Stimulated activated CD8-positive, alpha-beta memory T cell treated with anti-CD3 and anti-CD28 coated beads, Interleukin-4, amount 100 ng/mL, for 48 hours (primary cell): Measurements from ENCODE around the gene LPA.
"Not testable (repeated sequence)": the region's sequence is repeated elsewhere in the genome, so short reads cannot be mapped to it uniquely, and the experiment has no call there.

ENCODE experiments used
- DNase-seq: peaks from one replicate; pipeline ENCODE4 v3.0.0-alpha.2; 2020

The LPA gene

DNA sequence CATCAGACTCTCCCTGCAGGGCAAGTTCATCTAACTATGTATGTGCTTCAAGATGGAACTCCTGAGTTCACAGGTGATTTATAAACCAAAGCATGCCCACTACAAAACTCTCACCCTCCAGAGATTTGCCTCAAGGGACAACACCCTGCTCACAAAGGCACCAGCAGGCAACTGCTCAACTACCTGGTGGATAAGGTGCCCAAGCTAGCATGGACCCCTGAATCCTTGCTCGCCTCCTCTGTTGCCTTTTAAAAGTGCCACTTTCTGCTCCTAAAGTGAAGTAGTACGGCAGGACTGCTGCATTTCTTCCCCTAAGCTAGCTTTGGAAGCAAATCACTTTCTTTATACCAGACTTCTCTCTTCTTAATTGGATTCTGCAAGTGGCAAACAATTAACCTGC lies 1.2 kb downstream of the LPA start:
- no peak for DNase-seq

DNA sequence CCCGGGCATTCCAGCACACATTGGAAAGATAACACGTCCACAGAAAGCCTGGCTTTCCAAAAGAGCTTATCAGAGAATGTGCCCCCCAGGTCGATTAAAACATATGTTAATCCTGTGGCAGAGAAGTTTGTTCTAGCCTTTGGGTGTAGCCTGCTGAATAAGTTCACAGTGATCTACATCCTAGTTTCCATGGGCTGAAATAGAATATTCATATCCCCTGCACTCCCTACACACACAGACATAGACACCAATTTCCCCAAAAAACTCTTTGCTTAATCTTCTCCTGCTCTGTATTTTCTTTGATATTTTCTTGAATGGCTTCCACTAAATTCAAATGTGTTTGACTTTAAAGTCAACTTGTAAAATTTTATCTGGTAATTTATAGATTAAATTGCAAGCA lies 1.6 kb downstream of the LPA start:
- DNase-seq = no peak

DNA sequence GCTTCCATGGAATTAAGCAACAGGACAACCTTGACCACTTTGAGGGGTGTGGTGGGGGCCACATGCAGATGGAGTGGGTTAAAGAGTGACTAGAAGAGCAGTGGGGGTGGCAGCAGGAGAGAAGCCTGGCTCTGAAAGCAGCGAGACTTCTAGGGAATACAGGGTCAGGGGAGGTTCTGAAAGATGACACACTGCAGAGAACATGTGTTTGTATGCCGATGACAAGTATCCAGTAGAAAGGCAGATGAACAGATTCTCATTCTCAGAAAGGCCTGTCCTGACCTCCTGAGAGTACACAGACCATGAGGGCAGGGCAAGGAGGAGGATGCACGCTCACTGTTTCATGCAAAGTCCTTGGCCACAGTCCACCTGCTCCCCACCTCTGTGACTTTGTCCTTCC lies 2.9 kb downstream of the LPA start:
- DNase-seq = no peak

- no peak for DNase-seq
Observed at GRCh38 chr6:160659562-160659961, 4.5 kb downstream of the LPA start.

DNA sequence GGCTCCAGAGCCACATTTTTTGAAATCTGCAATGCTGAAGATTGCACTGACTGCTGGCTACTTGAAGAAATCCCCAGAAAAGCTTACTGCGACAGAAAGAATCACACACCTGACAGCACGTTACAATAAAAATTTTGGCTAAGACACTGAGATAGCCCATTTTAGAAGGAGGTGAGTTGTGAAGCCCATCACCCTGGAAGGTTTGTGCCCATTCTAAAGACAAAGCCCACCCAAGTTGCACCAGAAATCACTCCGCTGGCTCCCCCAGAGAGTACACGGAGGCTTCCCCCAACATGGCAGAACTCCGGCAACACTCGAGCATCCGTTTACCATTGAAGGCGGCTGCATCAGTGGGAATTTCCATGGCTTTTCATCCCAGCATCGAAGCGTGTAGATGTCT lies 29.4 kb downstream of the LPA start:
- no peak for DNase-seq

DNA sequence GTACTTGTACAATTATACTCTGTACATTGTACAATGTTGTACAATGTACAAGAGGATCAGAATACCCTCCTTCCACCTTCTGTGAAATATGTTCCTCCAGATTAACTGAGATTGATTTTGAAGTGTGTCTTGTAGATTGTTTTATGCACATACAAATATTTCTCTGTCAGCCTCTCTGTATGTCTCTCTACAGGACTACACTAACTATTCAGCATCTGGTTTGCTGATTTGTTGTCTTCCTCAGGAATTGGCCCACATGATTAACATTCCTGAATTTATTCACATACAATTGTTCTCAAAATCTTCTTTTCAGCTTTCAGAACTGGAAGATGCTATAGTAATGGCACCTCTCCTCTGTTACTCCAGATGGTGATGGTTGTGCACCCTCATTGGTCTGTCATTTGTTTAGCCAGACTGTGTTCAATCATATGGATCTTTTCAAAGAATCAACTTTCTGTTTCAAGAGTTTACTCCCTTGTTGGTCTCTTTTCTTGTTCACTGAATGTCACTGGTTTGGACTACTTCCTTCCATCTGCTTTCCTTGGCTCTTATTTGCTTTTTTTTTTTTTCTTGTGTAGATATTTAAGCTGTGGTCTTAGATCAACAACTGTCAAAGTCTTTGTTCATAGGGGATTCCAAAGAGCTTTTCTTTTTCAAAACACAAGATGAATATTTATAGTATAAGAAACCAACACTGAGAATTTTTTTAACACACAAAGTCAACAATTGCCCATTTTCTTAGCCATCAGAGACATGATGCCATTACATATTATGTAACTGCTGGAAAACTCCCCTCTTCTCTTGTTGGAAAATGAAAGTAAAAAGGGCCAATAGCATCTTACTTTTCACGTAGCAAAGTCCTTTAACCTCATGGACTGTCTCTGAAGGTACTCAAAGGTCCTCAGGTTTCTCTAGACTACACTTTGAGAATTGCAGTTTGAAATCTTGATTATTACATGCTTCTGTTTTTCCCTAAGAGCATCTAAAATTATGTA lies 67.9 kb downstream of the LPA start:
- no peak for DNase-seq

DNA sequence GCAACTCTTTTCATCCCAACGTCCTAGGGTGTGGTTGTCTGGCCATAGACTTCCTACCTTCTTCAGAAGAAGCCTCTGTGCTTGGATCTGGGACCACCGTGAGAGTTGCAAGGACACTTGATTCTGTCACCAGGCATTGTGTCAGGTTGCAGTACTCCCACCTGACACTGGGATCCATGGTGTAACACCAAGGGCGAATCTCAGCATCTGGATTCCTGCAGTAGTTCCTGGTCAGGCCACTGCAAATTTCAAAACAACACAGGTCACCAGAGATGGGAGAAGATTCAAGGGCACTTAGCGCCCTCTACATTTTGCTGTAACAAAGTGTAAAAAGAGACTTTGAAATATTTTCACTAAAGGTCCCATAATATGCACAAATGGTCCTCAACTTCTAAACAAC lies 68.8 kb downstream of the LPA start:
- not testable (repeated sequence) for DNase-seq

DNA sequence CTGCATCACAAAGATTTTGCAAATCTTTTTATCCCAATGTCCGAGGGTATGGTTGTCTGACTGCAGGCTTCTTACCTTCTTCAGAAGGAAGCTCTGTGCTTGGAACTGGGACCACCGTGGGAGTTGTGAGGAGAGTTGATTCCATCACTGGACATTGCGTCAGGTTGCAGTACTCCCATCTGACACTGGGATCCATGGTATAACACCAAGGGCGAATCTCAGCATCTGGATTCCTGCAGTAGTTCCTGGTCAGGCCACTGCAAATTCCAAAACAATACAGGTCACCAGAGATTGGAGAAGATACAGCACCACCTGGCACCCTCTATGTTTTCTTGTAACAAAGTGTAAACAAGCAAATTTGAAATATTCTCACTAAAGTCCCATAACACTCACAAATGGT lies 77.7 kb downstream of the LPA start:
- no peak for DNase-seq

- no peak for DNase-seq
Observed at GRCh38 chr6:160583794-160584193, 80.3 kb downstream of the LPA start.

DNA sequence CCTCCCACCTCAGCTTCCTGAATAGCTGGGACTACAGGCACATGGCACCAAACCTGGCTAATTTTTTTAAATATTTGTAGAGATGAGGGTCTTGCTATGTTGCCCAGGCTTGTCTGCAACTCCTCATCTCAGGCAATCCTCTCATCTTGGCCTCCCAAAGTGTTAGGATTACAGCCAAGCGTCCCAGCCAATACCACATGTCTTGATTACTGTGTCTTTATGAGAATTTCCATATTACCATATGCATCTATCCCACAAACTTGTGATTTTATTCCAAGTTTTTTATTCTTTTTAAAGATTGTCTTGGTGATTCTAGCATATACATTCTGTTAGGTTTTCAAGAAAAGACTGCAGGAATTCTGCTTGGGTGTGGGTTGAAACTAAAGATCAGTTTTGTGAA lies 82.7 kb downstream of the LPA start:
- no peak for DNase-seq

DNA sequence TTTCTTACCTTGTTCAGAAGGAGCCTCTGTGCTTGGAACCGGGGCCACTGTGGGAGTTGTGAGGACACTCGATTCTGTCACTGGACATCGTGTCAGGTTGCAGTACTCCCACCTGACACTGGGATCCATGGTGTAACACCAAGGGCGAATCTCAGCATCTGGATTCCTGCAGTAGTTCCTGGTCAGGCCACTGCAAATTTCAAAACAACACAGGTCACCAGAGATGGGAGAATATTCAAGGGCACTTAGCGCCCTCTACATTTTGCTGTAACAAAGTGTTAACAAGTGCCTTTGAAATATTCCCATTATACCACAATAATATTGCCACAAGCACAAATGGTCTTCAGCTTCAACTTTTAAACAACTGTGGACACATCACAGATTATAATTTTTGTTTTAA lies 85.6 kb downstream of the LPA start:
- not testable (repeated sequence) for DNase-seq

DNA sequence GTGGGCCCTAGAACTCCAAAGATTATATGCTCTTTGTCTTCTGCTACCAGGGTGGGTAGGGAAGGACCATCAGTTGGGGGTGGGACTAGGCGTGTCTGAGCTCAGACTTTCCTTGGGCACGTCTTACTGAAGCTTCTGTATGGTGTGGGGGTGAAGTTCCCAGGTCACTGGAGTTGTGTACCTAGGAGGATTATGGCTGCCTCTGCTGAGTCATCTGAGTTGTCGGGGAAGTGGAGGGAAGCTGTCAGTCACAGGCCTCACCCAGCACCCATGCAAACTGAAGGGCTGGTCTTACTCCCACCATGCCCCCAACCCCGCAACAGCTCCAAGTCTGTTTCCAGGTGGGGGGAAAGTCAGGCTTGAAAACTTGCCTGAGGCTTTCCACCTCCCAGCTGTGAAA lies 90.1 kb downstream of the LPA start:
- DNase-seq = no peak

- DNase-seq = not testable (repeated sequence)
Observed at GRCh38 chr6:160571201-160571600, 92.9 kb downstream of the LPA start.

- DNase-seq = no peak
Observed at GRCh38 chr6:160544802-160545201, 119.3 kb downstream of the LPA start.

GRCh38 chr6:160535270-160535669 lies 128.8 kb downstream of the LPA start:
- DNase-seq = no peak

- DNase-seq = peak; percentile 80
Observed at GRCh38 chr6:160534050-160534696, 129.9 kb downstream of the LPA start.

DNA sequence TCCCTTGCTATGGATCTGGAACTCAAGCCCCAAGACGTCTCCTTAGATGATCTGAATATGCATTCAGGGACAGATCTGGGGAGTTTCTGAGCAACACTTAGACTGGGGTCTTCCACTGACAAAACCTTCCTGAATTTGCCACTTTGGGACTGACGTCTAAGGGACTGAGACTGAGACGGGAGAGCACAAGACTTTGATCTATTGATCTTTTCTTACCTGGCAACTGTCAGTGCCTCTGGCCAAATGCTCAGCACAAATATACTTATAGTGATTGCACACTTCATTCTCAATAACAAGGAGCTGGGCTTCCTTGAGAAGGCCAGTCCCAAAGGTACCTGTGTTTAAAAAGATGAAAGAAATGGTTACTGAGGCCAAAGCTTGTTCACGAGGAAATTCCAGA lies 131.8 kb downstream of the LPA start:
- DNase-seq = no peak

- no peak for DNase-seq
Observed at GRCh38 chr6:160531826-160532225, 132.2 kb downstream of the LPA start.

- DNase-seq = not testable (repeated sequence)
Observed at GRCh38 chr6:160529524-160529923, 134.6 kb downstream of the LPA start.

DNA sequence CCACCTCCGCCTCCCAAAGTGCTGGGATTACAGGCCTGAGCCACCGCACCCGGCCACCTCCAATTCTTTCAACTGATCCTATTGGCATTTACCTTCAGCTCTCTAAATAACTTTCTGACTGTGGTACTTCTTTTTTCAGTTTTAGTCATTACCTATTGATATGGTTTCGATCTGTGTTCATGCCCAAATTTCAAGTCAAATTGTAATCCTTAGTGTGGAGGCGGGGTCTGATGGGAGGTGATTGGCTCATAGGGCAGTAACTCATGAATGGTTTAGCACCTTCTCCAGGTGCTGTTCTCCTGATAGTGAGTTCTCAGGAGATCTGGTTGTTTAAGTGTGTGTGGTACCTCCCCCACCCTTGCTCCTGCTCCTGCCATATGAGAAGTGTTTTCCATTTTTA lies 140.9 kb downstream of the LPA start:
- peak; percentile 31 for DNase-seq

DNA sequence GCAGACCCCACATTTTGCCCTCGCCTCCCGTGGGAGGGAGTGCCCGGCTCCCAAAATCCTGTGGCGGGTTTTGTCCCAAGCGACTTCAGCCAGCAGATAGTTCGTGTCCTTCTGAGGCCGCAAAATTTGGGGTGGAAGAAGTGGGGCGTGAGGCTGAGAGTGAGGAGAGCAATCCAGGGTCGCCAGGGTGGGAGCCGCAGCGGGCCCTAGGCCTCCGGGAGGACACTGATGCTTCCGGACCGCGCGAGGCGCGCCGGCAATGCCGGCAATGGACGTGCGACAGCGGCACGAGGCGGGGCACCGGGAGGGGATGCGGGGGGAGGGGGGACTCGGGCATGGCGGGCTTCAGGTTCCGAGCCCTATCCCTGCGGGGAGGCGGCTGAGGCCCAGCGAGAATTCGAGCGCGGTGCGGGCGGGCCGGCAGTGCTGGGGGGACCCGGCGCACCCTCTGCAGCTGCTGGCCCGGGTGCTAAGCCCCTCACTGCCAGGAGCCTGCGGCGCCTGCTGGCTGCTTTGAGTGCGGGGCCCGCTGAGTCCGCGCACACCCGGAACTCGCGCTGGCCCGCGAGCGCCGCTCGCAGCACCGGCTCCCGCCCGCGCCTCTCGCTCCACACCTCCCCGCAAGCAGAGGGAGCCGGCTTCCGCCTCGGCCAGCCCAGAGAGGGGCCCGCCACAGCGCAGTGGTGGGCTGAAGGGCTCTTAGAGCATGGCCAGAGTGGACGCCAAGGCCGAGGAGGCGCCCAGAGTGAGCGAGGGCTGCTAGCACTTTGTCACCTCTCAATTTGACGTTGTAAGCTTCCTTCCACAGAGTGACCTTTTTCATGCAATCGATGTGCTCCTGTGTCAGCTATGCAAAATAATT lies 143.8 kb downstream of the LPA start:
- peak; percentile 57 for DNase-seq

GRCh38 chr6:160519603-160520042 lies 144.5 kb downstream of the LPA start:
- peak; percentile 90 for DNase-seq

GRCh38 chr6:160519133-160519532 lies 144.9 kb downstream of the LPA start:
- no peak for DNase-seq
